SK-N-SH (cell line): ENCODE results near the gene PTCD2.

Experiments used
- CHD2 ChIP-seq: fragments of 150-350 bp; IDR thresholded peaks from 2 replicates; pipeline ENCODE4 v1.6.1; 2018; ENCODE audit warnings: low read length; ENCODE audit not compliant: partially characterized antibody
- MEF2A ChIP-seq: IDR thresholded peaks from 2 replicates; pipeline ENCODE4 v1.4.0; 2012; ENCODE audit warnings: low read depth, borderline replicate concordance
- TF ChIP-seq, protein P1 (sequence below): fragments of 200-600 bp; sonication (generic); IDR thresholded peaks from 2 replicates; pipeline ENCODE4 v1.6.1; 2017; ENCODE audit warnings: antibody characterized with exemption, mild to moderate bottlenecking, moderate library complexity

DNA sequence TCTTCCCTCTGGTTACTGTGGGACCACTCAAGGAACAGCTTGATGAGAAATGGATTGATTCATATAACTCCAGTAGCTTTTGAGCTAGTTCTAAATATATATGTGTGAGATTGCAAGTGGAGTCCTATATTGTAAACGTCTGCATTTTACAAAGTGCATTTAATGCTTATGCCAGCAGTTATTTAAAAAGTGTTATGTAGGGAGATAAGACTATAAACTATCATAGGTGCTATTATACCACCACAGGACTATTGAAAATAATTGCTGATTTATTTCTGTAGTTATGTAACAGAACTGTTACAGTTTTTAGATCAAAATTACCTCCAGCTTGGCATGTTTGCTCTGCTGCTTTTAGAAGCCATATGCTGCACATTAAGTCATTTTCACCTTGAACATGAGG, 36.2 kb downstream of the PTCD2 start:
- TF ChIP-seq CHD2 (no peak), MEF2A (no peak)
- TF ChIP-seq, protein P1, sequence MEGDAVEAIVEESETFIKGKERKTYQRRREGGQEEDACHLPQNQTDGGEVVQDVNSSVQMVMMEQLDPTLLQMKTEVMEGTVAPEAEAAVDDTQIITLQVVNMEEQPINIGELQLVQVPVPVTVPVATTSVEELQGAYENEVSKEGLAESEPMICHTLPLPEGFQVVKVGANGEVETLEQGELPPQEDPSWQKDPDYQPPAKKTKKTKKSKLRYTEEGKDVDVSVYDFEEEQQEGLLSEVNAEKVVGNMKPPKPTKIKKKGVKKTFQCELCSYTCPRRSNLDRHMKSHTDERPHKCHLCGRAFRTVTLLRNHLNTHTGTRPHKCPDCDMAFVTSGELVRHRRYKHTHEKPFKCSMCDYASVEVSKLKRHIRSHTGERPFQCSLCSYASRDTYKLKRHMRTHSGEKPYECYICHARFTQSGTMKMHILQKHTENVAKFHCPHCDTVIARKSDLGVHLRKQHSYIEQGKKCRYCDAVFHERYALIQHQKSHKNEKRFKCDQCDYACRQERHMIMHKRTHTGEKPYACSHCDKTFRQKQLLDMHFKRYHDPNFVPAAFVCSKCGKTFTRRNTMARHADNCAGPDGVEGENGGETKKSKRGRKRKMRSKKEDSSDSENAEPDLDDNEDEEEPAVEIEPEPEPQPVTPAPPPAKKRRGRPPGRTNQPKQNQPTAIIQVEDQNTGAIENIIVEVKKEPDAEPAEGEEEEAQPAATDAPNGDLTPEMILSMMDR = no peak
